Measurements from ENCODE around the gene DNAJA2. TPM values are rescaled to one million over a fixed set of nuclear protein-coding genes. Genes with fewer than 3 reads are reported as not detected.

The DNAJA2 gene
- total and polyA plus RNA-seq, 9 donors, result 33.4 to 63.3 (median 58.4) TPM

DNA sequence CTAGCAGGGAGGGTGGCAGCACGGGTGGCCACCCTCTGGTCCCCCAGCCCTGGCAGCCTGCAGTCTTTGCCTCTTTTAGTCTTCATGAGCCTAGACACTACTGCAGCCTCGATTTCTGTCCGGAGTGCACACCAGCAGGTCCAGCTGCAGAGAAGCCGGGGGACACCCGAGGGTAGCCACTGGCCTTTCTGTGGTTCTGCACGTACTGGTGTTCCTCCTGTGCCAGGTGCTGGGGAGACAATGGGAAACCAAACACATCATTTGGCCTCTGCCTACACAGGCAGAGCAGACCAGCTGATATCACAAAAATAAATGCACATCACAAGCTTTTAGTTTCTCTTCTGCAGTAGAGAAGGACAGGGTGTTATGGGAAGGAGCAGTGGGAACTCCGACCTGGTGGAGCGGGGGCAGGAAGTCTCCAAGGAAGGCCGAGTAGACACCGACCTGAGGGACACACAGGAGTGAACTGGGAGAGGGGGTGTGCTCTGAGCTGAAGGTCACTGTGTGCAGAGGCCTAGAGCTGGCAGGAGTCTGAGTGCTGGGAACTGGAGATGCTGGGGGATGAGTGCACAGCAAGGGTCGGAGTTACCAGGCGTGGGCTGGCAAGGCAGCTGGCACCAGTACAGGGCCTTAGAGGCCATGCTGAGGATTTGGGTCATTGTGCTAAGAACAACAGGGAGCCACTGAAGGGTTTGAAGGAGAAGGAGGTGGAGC is 66.3 kb downstream of the DNAJA2 start:
- H3K9me3 ChIP-seq, result no peaks in the 10 kb centered on the region
- WGBS, 3 donors, result 54 to 68% (median 62%) methylated on average over 12 of the region's 12 CpGs
- no peak for DNase-seq
- H3K4me3 ChIP-seq, result no peak overlapping the region
- intact Hi-C loops (cut with DNase I), result loop anchor here in 3 of 4 donors (2.0 to 5.0 kb wide), 3 partner anchors 50 to 52 kb away; no protein-coding TSS in a partner anchor
- no peaks in the 10 kb centered on the region for H3K36me3 ChIP-seq
- no peaks in the 10 kb centered on the region for H3K27me3 ChIP-seq
- TF ChIP-seq POLR2A (IDR thresholded peaks at IDR 0.05) (no peak), EP300 (IDR thresholded peaks at IDR 0.05) (no peak)
- TF ChIP-seq, protein P1, sequence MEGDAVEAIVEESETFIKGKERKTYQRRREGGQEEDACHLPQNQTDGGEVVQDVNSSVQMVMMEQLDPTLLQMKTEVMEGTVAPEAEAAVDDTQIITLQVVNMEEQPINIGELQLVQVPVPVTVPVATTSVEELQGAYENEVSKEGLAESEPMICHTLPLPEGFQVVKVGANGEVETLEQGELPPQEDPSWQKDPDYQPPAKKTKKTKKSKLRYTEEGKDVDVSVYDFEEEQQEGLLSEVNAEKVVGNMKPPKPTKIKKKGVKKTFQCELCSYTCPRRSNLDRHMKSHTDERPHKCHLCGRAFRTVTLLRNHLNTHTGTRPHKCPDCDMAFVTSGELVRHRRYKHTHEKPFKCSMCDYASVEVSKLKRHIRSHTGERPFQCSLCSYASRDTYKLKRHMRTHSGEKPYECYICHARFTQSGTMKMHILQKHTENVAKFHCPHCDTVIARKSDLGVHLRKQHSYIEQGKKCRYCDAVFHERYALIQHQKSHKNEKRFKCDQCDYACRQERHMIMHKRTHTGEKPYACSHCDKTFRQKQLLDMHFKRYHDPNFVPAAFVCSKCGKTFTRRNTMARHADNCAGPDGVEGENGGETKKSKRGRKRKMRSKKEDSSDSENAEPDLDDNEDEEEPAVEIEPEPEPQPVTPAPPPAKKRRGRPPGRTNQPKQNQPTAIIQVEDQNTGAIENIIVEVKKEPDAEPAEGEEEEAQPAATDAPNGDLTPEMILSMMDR (IDR thresholded peaks at IDR 0.05), result no peak
- no peaks in the 10 kb centered on the region for H3K4me1 ChIP-seq (ENCODE audit: insufficient read depth)
- no peak overlapping the region for H3K27ac ChIP-seq

DNA sequence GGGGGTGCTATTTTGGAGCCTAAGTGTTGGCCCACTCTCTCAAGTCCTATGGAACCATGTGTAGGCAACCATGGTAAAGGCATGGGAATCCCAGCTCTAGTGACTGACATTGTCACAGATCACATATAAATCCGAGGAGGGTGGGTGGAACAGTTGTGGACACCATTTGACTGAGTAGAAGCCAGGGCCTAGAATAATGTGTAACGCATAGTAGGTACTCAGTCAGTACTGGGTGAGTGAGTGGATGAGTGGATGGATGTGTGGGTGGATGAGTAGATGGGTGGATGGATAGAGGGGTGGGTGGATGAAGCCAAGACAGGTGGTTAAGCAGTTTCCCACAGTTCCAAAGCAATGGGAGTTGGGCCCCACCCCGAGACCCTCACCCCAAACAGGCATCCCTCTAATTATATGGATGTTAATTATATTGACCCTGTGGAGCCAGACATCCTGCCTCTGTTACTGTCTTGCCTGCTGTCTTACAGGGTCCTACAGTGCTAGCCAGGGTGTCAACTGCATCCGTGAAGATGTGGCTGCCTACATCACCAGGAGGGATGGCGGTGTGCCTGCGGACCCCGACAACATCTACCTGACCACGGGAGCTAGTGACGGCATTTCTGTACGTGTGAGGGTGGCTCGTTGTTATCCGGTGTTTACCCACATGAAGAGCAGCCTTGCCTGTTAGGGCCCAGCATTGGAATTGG is 67.0 kb downstream of the DNAJA2 start:
- TF ChIP-seq, protein P1 (IDR thresholded peaks at IDR 0.05), result no peak
- TF ChIP-seq POLR2A (IDR thresholded peaks at IDR 0.05) (no peak), EP300 (IDR thresholded peaks at IDR 0.05) (no peak)
- Histone ChIP-seq H3K27me3 (no peaks in the 10 kb centered on the region), H3K36me3 (no peaks in the 10 kb centered on the region), H3K4me1 (ENCODE audit: insufficient read depth) (no peaks in the 10 kb centered on the region), H3K9me3 (no peaks in the 10 kb centered on the region), H3K4me3 (no peak overlapping the region), H3K27ac (no peak overlapping the region)
- 90 to 94% (median 91%) methylated on average over 12 of the region's 12 CpGs for WGBS, 3 donors
- intact Hi-C loops (cut with DNase I), result loop anchor here in 3 of 4 donors (2.0 to 5.0 kb wide), 3 partner anchors 49 to 52 kb away; no protein-coding TSS in a partner anchor
- DNase-seq, result no peak

Other genes starting within 250 kb of the DNAJA2 start
- gene MYLK3, start 225.3 kb downstream of the DNAJA2 start, total RNA-seq, result 1 to 10 TPM in 2 of 7 donors, under 1 TPM in 5; 0.24 to 2.0 (median 0.79) TPM
- gene MYLK3, start 225.3 kb downstream of the DNAJA2 start, polyA plus RNA-seq, result under 1 TPM; 0.25 to 0.60 TPM
- 1 to 10 TPM; 4.5 to 5.7 (median 5.1) TPM for gene C16orf87, start 142.5 kb downstream of the DNAJA2 start, total RNA-seq
- gene C16orf87, start 142.5 kb downstream of the DNAJA2 start, polyA plus RNA-seq, result 1 to 10 TPM; 4.0 to 7.6 TPM
- 10 to 100 TPM in 3 of 7 donors, 1 to 10 TPM in 4; 2.2 to 30.7 (median 4.9) TPM for gene GPT2, start 89.3 kb downstream of the DNAJA2 start, total RNA-seq
- 1 to 10 TPM; 3.6 to 6.6 TPM for gene GPT2, start 89.3 kb downstream of the DNAJA2 start, polyA plus RNA-seq
- gene NETO2, start 170.3 kb upstream of the DNAJA2 start, total RNA-seq, result 1 to 10 TPM in 4 of 7 donors, under 1 TPM in 3; 0.53 to 2.7 (median 1.5) TPM
- gene NETO2, start 170.3 kb upstream of the DNAJA2 start, polyA plus RNA-seq, result 1 to 10 TPM; 2.2 to 6.3 TPM

Data from ovary (tissue), 9 donors.